ENCODE measurements around the gene ARL15. TPM values are rescaled to one million over a fixed set of nuclear protein-coding genes. Genes with fewer than 3 reads are reported as not detected.

ARL15 gene
- total and polyA plus RNA-seq, 9 of the 15 experiments (the other 6 are each of a cell fraction or from before 2014, with no cell fraction given): 18.5 to 80.4 (median 57.0) TPM

- no peak for TF ChIP-seq ZNF740 (CRISPR knock-in tag; IDR thresholded peaks at IDR 0.05)
- TF ChIP-seq ZNF740 (tag; IDR thresholded peaks at IDR 0.05): no peak
- no peak for TF ChIP-seq LARP7 (IDR thresholded peaks at IDR 0.05)
- TF ChIP-seq ZC3H11A (IDR thresholded peaks at IDR 0.05; ENCODE audit: low read depth, low read length): no peak
- no peak for TF ChIP-seq TBP (optimal IDR thresholded peaks at IDR 0.05; ENCODE audit: low read depth, low read length)
- no peak for TF ChIP-seq ZNF436 (CRISPR knock-in tag; IDR thresholded peaks at IDR 0.05)
- TF ChIP-seq THRA (IDR thresholded peaks at IDR 0.05): no peak
- TF ChIP-seq SRSF3 (IDR thresholded peaks at IDR 0.05; ENCODE audit: insufficient read depth, low read length): no peak
- TF ChIP-seq RAD51 (IDR thresholded peaks at IDR 0.05; ENCODE audit: borderline replicate concordance, low read depth): no peak
- no peak for TF ChIP-seq BCLAF1 (IDR thresholded peaks at IDR 0.05; ENCODE audit: borderline replicate concordance in 1 of 2, control insufficient read depth in 1 of 2, low read depth in 2 of 2, low read length in 1 of 2)
- no peak for TF ChIP-seq MAFG (tag; conservative IDR thresholded peaks at IDR 0.05)
- no peak for TF ChIP-seq ERF (CRISPR knock-in tag; IDR thresholded peaks at IDR 0.05)
- TF ChIP-seq ZEB2 (IDR thresholded peaks at IDR 0.05): no peak
- TF ChIP-seq ZNF766 (CRISPR knock-in tag; conservative IDR thresholded peaks at IDR 0.05): no peak
- peak; percentile 16; the same call in 1 of the 2 replicates for TF ChIP-seq ARID1B (IDR thresholded peaks at IDR 0.05)
- TF ChIP-seq TEAD1 (CRISPR knock-in tag; IDR thresholded peaks at IDR 0.05): no peak
- TF ChIP-seq MITF (IDR thresholded peaks at IDR 0.05): no peak
- TF ChIP-seq TAL1 (IDR thresholded peaks at IDR 0.05): peak; percentile 30; the same call in 1 of the 2 replicates
- TF ChIP-seq ZBTB11 (CRISPR knock-in tag; IDR thresholded peaks at IDR 0.05): peak in 1 of 3 experiments; percentile 51; a peak in 1 of 6 replicates
Observed at GRCh38 chr5:54312499-54312898, 2.1 kb upstream of the ARL15 start (continued).

Data from K562 (cell line).